ENCODE data around the gene TNFRSF21. TPM values are rescaled to one million over a fixed set of nuclear protein-coding genes. Genes with fewer than 3 reads are reported as not detected.

The TNFRSF21 gene
- total RNA-seq, 1 experiment from 2014 or later, result 106 TPM

DNA sequence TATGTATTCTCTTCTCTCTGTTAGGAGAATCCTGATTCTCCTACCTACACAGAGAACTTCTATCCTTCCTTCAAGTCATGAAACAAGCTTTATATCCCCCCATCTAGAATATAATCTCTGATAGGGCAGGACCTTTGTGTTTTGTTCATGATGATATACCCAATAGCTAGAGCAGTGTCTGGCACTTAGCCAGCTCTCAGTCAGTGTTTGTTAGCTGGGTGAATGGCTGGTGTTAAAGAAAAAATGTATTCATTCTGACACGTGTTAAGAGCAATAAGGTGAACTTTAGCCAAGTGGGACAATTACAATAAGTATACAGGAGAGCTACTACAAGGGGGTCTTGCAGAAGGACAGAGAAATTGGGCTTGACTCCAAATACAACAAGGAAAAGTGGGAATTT is 34.3 kb upstream of the TNFRSF21 start:
- Histone ChIP-seq H3K79me2 (ENCODE audit: low read length) (no peaks in the 10 kb centered on the region), H3K27ac (ENCODE audit: low read length) (no peak overlapping the region), H3F3A (ENCODE audit: low read length, unreplicated experiment) (no peaks in the 10 kb centered on the region), H3K4me1 (ENCODE audit: insufficient read depth, low read length) (no peaks in the 10 kb centered on the region), H3K27me3 (ENCODE audit: low read length) (no peaks in the 10 kb centered on the region), H3K9me2 (replicated peaks; ENCODE audit: low read length) (no peaks in the 10 kb centered on the region), H4K20me1 (ENCODE audit: low read length) (no peaks in the 10 kb centered on the region), H3K4me2 (ENCODE audit: low read length) (no peak overlapping the region), H3K36me3 (ENCODE audit: low read depth, low read length) (no peaks in the 10 kb centered on the region), H2AFZ (ENCODE audit: low read length) (no peak overlapping the region), H3K9ac (ENCODE audit: low read length) (no peak overlapping the region), H3K9me3 (ENCODE audit: low read length) (no peaks in the 10 kb centered on the region), H3K4me3 (ENCODE audit: low read length) (no peak overlapping the region)
- ChIA-PET POLR2A (ENCODE audit: unreplicated experiment) (no interaction called here), CTCF (no interaction called here)
- ATAC-seq (no peak), DNase-seq (no peak)
- TF ChIP-seq EZH2phosphoT487 (IDR thresholded peaks at IDR 0.05; ENCODE audit: borderline replicate concordance, low read length) (no peak), EZH2 (IDR thresholded peaks at IDR 0.05; ENCODE audit: low read length, unreplicated experiment) (no peak)
- TF ChIP-seq, protein P1, sequence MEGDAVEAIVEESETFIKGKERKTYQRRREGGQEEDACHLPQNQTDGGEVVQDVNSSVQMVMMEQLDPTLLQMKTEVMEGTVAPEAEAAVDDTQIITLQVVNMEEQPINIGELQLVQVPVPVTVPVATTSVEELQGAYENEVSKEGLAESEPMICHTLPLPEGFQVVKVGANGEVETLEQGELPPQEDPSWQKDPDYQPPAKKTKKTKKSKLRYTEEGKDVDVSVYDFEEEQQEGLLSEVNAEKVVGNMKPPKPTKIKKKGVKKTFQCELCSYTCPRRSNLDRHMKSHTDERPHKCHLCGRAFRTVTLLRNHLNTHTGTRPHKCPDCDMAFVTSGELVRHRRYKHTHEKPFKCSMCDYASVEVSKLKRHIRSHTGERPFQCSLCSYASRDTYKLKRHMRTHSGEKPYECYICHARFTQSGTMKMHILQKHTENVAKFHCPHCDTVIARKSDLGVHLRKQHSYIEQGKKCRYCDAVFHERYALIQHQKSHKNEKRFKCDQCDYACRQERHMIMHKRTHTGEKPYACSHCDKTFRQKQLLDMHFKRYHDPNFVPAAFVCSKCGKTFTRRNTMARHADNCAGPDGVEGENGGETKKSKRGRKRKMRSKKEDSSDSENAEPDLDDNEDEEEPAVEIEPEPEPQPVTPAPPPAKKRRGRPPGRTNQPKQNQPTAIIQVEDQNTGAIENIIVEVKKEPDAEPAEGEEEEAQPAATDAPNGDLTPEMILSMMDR (conservative IDR thresholded peaks at IDR 0.05; ENCODE audit: low read depth, low read length), result no peak
- intact Hi-C loops (cut with micrococcal nuclease), result no loop called here
- BruUV-seq (replicated peaks), result no TSS peak

- POLR2A ChIA-PET (ENCODE audit: unreplicated experiment), result no interaction called here
- no peak for DNase-seq
- H3K27me3 ChIP-seq (ENCODE audit: low read length), result no peaks in the 10 kb centered on the region
- H3K79me2 ChIP-seq (ENCODE audit: low read length), result no peaks in the 10 kb centered on the region
- BruUV-seq (replicated peaks), result no TSS peak
- H3K27ac ChIP-seq (ENCODE audit: low read length), result no peak overlapping the region
- intact Hi-C loops (cut with micrococcal nuclease), result no loop called here
- no peak overlapping the region for H2AFZ ChIP-seq (ENCODE audit: low read length)
- H3K9me3 ChIP-seq (ENCODE audit: low read length), result no peaks in the 10 kb centered on the region
- CTCF ChIA-PET, result no interaction called here
- no peaks in the 10 kb centered on the region for H3F3A ChIP-seq (ENCODE audit: low read length, unreplicated experiment)
- TF ChIP-seq EZH2phosphoT487 (IDR thresholded peaks at IDR 0.05; ENCODE audit: borderline replicate concordance, low read length), result no peak
- TF ChIP-seq, protein P1 (conservative IDR thresholded peaks at IDR 0.05; ENCODE audit: low read depth, low read length), result no peak
- no peak for TF ChIP-seq EZH2 (IDR thresholded peaks at IDR 0.05; ENCODE audit: low read length, unreplicated experiment)
- H3K4me1 ChIP-seq (ENCODE audit: insufficient read depth, low read length), result no peaks in the 10 kb centered on the region
- no peak for ATAC-seq
- H3K4me3 ChIP-seq (ENCODE audit: low read length), result no peak overlapping the region
- H3K36me3 ChIP-seq (ENCODE audit: low read depth, low read length), result no peaks in the 10 kb centered on the region
- no peak overlapping the region for H3K9ac ChIP-seq (ENCODE audit: low read length)
- H3K9me2 ChIP-seq (replicated peaks; ENCODE audit: low read length), result no peaks in the 10 kb centered on the region
- no peak overlapping the region for H3K4me2 ChIP-seq (ENCODE audit: low read length)
- no peaks in the 10 kb centered on the region for H4K20me1 ChIP-seq (ENCODE audit: low read length)
Measured at GRCh38 chr6:47343600-47343999, 33.9 kb upstream of the TNFRSF21 start.

DNA sequence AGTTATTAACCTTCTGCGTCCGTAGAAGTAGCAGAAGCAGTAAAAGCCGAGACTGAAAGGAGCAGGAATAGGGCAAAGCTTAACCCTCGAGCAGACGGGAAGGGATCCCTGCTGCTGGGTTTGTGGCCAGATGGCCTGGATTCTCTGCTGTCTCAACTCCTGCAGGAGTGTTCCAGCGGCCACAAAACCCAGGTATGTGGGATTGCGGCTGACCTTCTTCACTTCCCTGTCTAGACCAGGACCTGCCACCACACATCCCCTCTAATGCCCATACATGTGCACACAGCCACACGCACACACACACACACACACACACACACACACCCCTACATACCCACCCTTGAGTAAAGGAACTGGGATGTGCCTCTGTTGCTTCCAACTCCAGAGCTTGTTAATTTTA is 33.1 kb upstream of the TNFRSF21 start:
- no peaks in the 10 kb centered on the region for H3K79me2 ChIP-seq (ENCODE audit: low read length)
- no peaks in the 10 kb centered on the region for H3K9me3 ChIP-seq (ENCODE audit: low read length)
- no peak overlapping the region for H3K9ac ChIP-seq (ENCODE audit: low read length)
- H3K4me3 ChIP-seq (ENCODE audit: low read length), result no peak overlapping the region
- POLR2A ChIA-PET (ENCODE audit: unreplicated experiment), result no interaction called here
- no peaks in the 10 kb centered on the region for H3F3A ChIP-seq (ENCODE audit: low read length, unreplicated experiment)
- no TSS peak for BruUV-seq (replicated peaks)
- TF ChIP-seq EZH2phosphoT487 (IDR thresholded peaks at IDR 0.05; ENCODE audit: borderline replicate concordance, low read length) (no peak), EZH2 (IDR thresholded peaks at IDR 0.05; ENCODE audit: low read length, unreplicated experiment) (no peak)
- TF ChIP-seq, protein P1 (conservative IDR thresholded peaks at IDR 0.05; ENCODE audit: low read depth, low read length), result no peak
- H3K9me2 ChIP-seq (replicated peaks; ENCODE audit: low read length), result no peaks in the 10 kb centered on the region
- no peak overlapping the region for H3K27ac ChIP-seq (ENCODE audit: low read length)
- CTCF ChIA-PET, result no interaction called here
- intact Hi-C loops (cut with micrococcal nuclease), result no loop called here
- no peaks in the 10 kb centered on the region for H3K36me3 ChIP-seq (ENCODE audit: low read depth, low read length)
- no peaks in the 10 kb centered on the region for H4K20me1 ChIP-seq (ENCODE audit: low read length)
- no peak overlapping the region for H2AFZ ChIP-seq (ENCODE audit: low read length)
- no peaks in the 10 kb centered on the region for H3K4me1 ChIP-seq (ENCODE audit: insufficient read depth, low read length)
- no peak for DNase-seq
- H3K27me3 ChIP-seq (ENCODE audit: low read length), result no peaks in the 10 kb centered on the region
- H3K4me2 ChIP-seq (ENCODE audit: low read length), result no peak overlapping the region
- no peak for ATAC-seq
